GM21390 (cell line): Measurements from ENCODE around the gene KIFAP3.
"Not testable (repeated sequence)": the region's sequence is repeated elsewhere in the genome, so short reads cannot be mapped to it uniquely, and the experiment has no call there.

Experiments used
- ATAC-seq: cut with Tn5 transposase; IDR thresholded peaks from one replicate; pipeline ENCODE4 v1.9.1; 2021; ENCODE audit not compliant: unreplicated experiment

The KIFAP3 gene

GRCh38 chr1:170064821-170065220 lies 9.7 kb downstream of the KIFAP3 start:
- ATAC-seq, result no peak

GRCh38 chr1:170063109-170063826 lies 11.2 kb downstream of the KIFAP3 start:
- ATAC-seq, result no peak

- ATAC-seq, result not testable (repeated sequence)
These were observed 12.8 kb downstream of the KIFAP3 start for GRCh38 chr1:170061676-170062075.

GRCh38 chr1:170060015-170060520 lies 14.4 kb downstream of the KIFAP3 start:
- not testable (repeated sequence) for ATAC-seq

- no peak for ATAC-seq
These were observed 25.2 kb downstream of the KIFAP3 start for GRCh38 chr1:170049176-170049800.

- ATAC-seq, result no peak
These were observed 26.0 kb downstream of the KIFAP3 start for GRCh38 chr1:170048515-170048914.

GRCh38 chr1:170044187-170044586 lies 30.3 kb downstream of the KIFAP3 start:
- ATAC-seq, result no peak

- ATAC-seq, result no peak
These were observed 32.9 kb downstream of the KIFAP3 start for GRCh38 chr1:170041423-170042192.

- no peak for ATAC-seq
These were observed 41.8 kb downstream of the KIFAP3 start for GRCh38 chr1:170032531-170033280.

- no peak for ATAC-seq
These were observed 44.3 kb downstream of the KIFAP3 start for GRCh38 chr1:170030212-170030611.

- ATAC-seq, result no peak
These were observed 46.7 kb downstream of the KIFAP3 start for GRCh38 chr1:170027760-170028159.

- no peak for ATAC-seq
These were observed 53.6 kb downstream of the KIFAP3 start for GRCh38 chr1:170020859-170021258.

- no peak for ATAC-seq
These were observed 57.0 kb downstream of the KIFAP3 start for GRCh38 chr1:170017478-170017877.

GRCh38 chr1:170012920-170013319 lies 61.6 kb downstream of the KIFAP3 start:
- ATAC-seq, result no peak

GRCh38 chr1:170010443-170010842 lies 64.1 kb downstream of the KIFAP3 start:
- no peak for ATAC-seq

- ATAC-seq, result no peak
These were observed 64.9 kb downstream of the KIFAP3 start for GRCh38 chr1:170009551-170009950.

- ATAC-seq, result not testable (repeated sequence)
These were observed 65.8 kb downstream of the KIFAP3 start for GRCh38 chr1:170008745-170009144.

GRCh38 chr1:170003270-170003835 lies 71.1 kb downstream of the KIFAP3 start:
- not testable (repeated sequence) for ATAC-seq

- no peak for ATAC-seq
These were observed 73.2 kb downstream of the KIFAP3 start for GRCh38 chr1:170001266-170001665.

- no peak for ATAC-seq
These were observed 74.7 kb downstream of the KIFAP3 start for GRCh38 chr1:169999761-170000160.

- ATAC-seq, result no peak
These were observed 75.2 kb downstream of the KIFAP3 start for GRCh38 chr1:169999331-169999741.
